ENCODE data around the gene NFKBIE. TPM values are rescaled to one million over a fixed set of nuclear protein-coding genes. Genes with fewer than 3 reads are reported as not detected.

NFKBIE gene
- total and polyA plus RNA-seq, 2 of the 13 experiments (the other 11 are each of a cell fraction or from before 2014, with no cell fraction given): 6.7 to 14.5 TPM

- 0 out of 2 replicates have a peak, but pooled peaks have one; percentile 41 for TF ChIP-seq ZFP41 (CRISPR knock-in tag; IDR thresholded peaks at IDR 0.05; ENCODE audit: borderline replicate concordance)
- TF ChIP-seq FIP1L1 (IDR thresholded peaks at IDR 0.05; ENCODE audit: borderline replicate concordance, insufficient read depth, low read depth, low read length): no peak
- TF ChIP-seq ZNF530 (CRISPR knock-in tag; IDR thresholded peaks at IDR 0.05; ENCODE audit: low read depth): peak; percentile 24; the same call in 1 of the 2 replicates
- TF ChIP-seq ZNF556 (CRISPR knock-in tag; IDR thresholded peaks at IDR 0.05; ENCODE audit: borderline replicate concordance): no peak; the same call in 1 of the 2 replicates
- no peak for TF ChIP-seq KDM3A (CRISPR knock-in tag; IDR thresholded peaks at IDR 0.05; ENCODE audit: low read depth)
- peak; percentile 92 for TF ChIP-seq YEATS2 (CRISPR knock-in tag; IDR thresholded peaks at IDR 0.05; ENCODE audit: borderline replicate concordance)
- peak; percentile 36; the same call in 1 of the 2 replicates for TF ChIP-seq IRF2 (CRISPR knock-in tag; IDR thresholded peaks at IDR 0.05)
- no peak for TF ChIP-seq GPN1 (CRISPR knock-in tag; IDR thresholded peaks at IDR 0.05; ENCODE audit: borderline replicate concordance)
- 0 out of 2 replicates have a peak, but pooled peaks have one; percentile 57 for TF ChIP-seq THAP8 (CRISPR knock-in tag; IDR thresholded peaks at IDR 0.05; ENCODE audit: borderline replicate concordance)
- 0 out of 2 replicates have a peak, but pooled peaks have one; percentile 49 for TF ChIP-seq BRF2 (CRISPR knock-in tag; IDR thresholded peaks at IDR 0.05)
- 0 out of 2 replicates have a peak, but pooled peaks have one; percentile 20 for TF ChIP-seq ZNF670 (CRISPR knock-in tag; IDR thresholded peaks at IDR 0.05; ENCODE audit: borderline replicate concordance)
- TF ChIP-seq POGK (CRISPR knock-in tag; conservative IDR thresholded peaks at IDR 0.05): 0 out of 2 replicates have a peak, but pooled peaks have one; percentile 31
- TF ChIP-seq ETV5 (CRISPR knock-in tag; IDR thresholded peaks at IDR 0.05; ENCODE audit: borderline replicate concordance): peak; percentile 61
- peak; percentile 23; the same call in 1 of the 2 replicates for TF ChIP-seq KLF12 (CRISPR knock-in tag; IDR thresholded peaks at IDR 0.05; ENCODE audit: borderline replicate concordance)
- 0 out of 2 replicates have a peak, but pooled peaks have one; percentile 9 for TF ChIP-seq SIN3A (IDR thresholded peaks at IDR 0.05; ENCODE audit: borderline replicate concordance, low read depth, low read length)
- peak; percentile 65; the same call in 1 of the 2 replicates for TF ChIP-seq CBX5 (CRISPR knock-in tag; IDR thresholded peaks at IDR 0.05; ENCODE audit: borderline replicate concordance)
- TF ChIP-seq MYPOP (CRISPR knock-in tag; IDR thresholded peaks at IDR 0.05): peak; percentile 33; the same call in 1 of the 2 replicates
- TF ChIP-seq NONO (IDR thresholded peaks at IDR 0.05): no peak
- TF ChIP-seq NONO (CRISPR knock-in tag; conservative IDR thresholded peaks at IDR 0.05): 0 out of 2 replicates have a peak, but pooled peaks have one; percentile 14
- peak; percentile 95 for TF ChIP-seq RBM39 (IDR thresholded peaks at IDR 0.05; ENCODE audit: low read depth, low read length, poor library complexity, severe bottlenecking)
- TF ChIP-seq ZBTB37 (CRISPR knock-in tag; IDR thresholded peaks at IDR 0.05): 0 out of 2 replicates have a peak, but pooled peaks have one; percentile 55
Measured at GRCh38 chr6:44247338-44248302, 17.7 kb downstream of the NFKBIE start (continued).

Measured in HepG2 (cell line).